GM18861 (cell line): ENCODE results near the gene FSHR.

Source experiments
- ATAC-seq: cut with Tn5 transposase; IDR thresholded peaks from one replicate; pipeline ENCODE4 v1.9.1; 2021; ENCODE audit not compliant: unreplicated experiment

Gene FSHR

GRCh38 chr2:49111456-49111855, 42.9 kb downstream of the FSHR start:
- no peak for ATAC-seq

- no peak for ATAC-seq
Measured at GRCh38 chr2:49111006-49111405, 43.3 kb downstream of the FSHR start.

GRCh38 chr2:49110571-49110970, 43.7 kb downstream of the FSHR start:
- no peak for ATAC-seq

- ATAC-seq, result no peak
Measured at GRCh38 chr2:49108851-49109250, 45.5 kb downstream of the FSHR start.

- no peak for ATAC-seq
Measured at GRCh38 chr2:49108436-49108835, 45.9 kb downstream of the FSHR start.

- no peak for ATAC-seq
Measured at GRCh38 chr2:49105506-49105905, 48.8 kb downstream of the FSHR start.

GRCh38 chr2:49102146-49102545, 52.2 kb downstream of the FSHR start:
- no peak for ATAC-seq

- no peak for ATAC-seq
Measured at GRCh38 chr2:49080681-49081080, 73.6 kb downstream of the FSHR start.

GRCh38 chr2:49070716-49071115, 83.6 kb downstream of the FSHR start:
- ATAC-seq, result no peak

- ATAC-seq, result no peak
Measured at GRCh38 chr2:49069829-49070228, 84.5 kb downstream of the FSHR start.

- no peak for ATAC-seq
Measured at GRCh38 chr2:49068613-49069012, 85.7 kb downstream of the FSHR start.

- no peak for ATAC-seq
Measured at GRCh38 chr2:49067971-49068370, 86.3 kb downstream of the FSHR start.

- no peak for ATAC-seq
Measured at GRCh38 chr2:49053156-49053555, 101.2 kb downstream of the FSHR start.

GRCh38 chr2:49050265-49050664, 104.0 kb downstream of the FSHR start:
- ATAC-seq, result no peak

- ATAC-seq, result no peak
Measured at GRCh38 chr2:49049161-49049560, 105.2 kb downstream of the FSHR start.

- no peak for ATAC-seq
Measured at GRCh38 chr2:49045083-49045482, 109.2 kb downstream of the FSHR start.

- no peak for ATAC-seq
Measured at GRCh38 chr2:49044350-49045079, 109.8 kb downstream of the FSHR start.

GRCh38 chr2:49043405-49043982, 110.8 kb downstream of the FSHR start:
- no peak for ATAC-seq

- no peak for ATAC-seq
Measured at GRCh38 chr2:49042488-49042887, 111.8 kb downstream of the FSHR start.

GRCh38 chr2:49041061-49041460, 113.3 kb downstream of the FSHR start:
- ATAC-seq, result no peak

GRCh38 chr2:49037197-49037596, 117.1 kb downstream of the FSHR start:
- no peak for ATAC-seq

GRCh38 chr2:49035481-49035880, 118.8 kb downstream of the FSHR start:
- ATAC-seq, result no peak
